Hepatocyte (in vitro differentiated cells): ENCODE data around the gene HEXD.

Source experiments
- CTCF ChIP-seq: fragments of 200-600 bp; sonication (generic); IDR thresholded peaks from 2 replicates; pipeline ENCODE4 v1.5.1; 2016; ENCODE audit warnings: antibody characterized with exemption, mild to moderate bottlenecking; ENCODE audit not compliant: poor library complexity
- EZH2 ChIP-seq: fragments of 200-600 bp; sonication (generic); IDR thresholded peaks from 2 replicates; pipeline ENCODE4 v1.6.1; 2016; ENCODE audit warnings: antibody characterized with exemption, mild to moderate bottlenecking, borderline replicate concordance
- EZH2phosphoT487 ChIP-seq: fragments of 200-600 bp; sonication (generic); IDR thresholded peaks from one replicate; pipeline ENCODE4 v1.6.1; 2018; ENCODE audit warnings: antibody characterized with exemption, mild to moderate bottlenecking, low read depth, moderate library complexity; ENCODE audit not compliant: unreplicated experiment, severe bottlenecking

GRCh38 chr17:82465023-82465603, 47.0 kb downstream of the HEXD start:
- TF ChIP-seq CTCF (no peak), EZH2 (no peak), EZH2phosphoT487 (no peak)
